KG1 (cell line): ENCODE measurements around the gene PLEKHA4.
"Not testable (repeated sequence)": the region's sequence is repeated elsewhere in the genome, so short reads cannot be mapped to it uniquely, and the experiment has no call there.

Source experiments
- DNase-seq: peaks from one replicate; lab custom pipeline; 2025; lab: John Stamatoyannopoulos, UW

PLEKHA4 gene

GRCh38 chr19:48797103-48797502 is 71.3 kb downstream of the PLEKHA4 start:
- DNase-seq: no peak

- DNase-seq: no peak
These were observed 71.9 kb downstream of the PLEKHA4 start for GRCh38 chr19:48796298-48797083.

- DNase-seq: no peak
These were observed 72.7 kb downstream of the PLEKHA4 start for GRCh38 chr19:48795685-48796070.

- peak; percentile 68 for DNase-seq
These were observed 73.2 kb downstream of the PLEKHA4 start for GRCh38 chr19:48795055-48795684.

- DNase-seq: no peak
These were observed 74.1 kb downstream of the PLEKHA4 start for GRCh38 chr19:48794291-48794690.

- DNase-seq: no peak
These were observed 75.1 kb downstream of the PLEKHA4 start for GRCh38 chr19:48793271-48793670.

GRCh38 chr19:48787331-48787730 is 81.1 kb downstream of the PLEKHA4 start:
- DNase-seq: not testable (repeated sequence)
